K562 (cell line): ENCODE data around the gene SSTR5. TPM values are rescaled to one million over a fixed set of nuclear protein-coding genes. Genes with fewer than 3 reads are reported as not detected.

Source experiments
- ATAC-seq: fragments of 200-7000 bp; cut with Tn5 transposase; 3 replicates; pipeline ENCODE4 v1.9.1; 2020; ENCODE audit warnings: moderate library complexity
- BruUV-seq: library from RNA; stranded (reverse); fragments of 400-500 nt; replicated peaks from 2 replicates; lab custom pipeline; 2021; lab: Mats Ljungman, UMichigan
- CTCF ChIA-PET: fragments of 300-600 bp; formaldehyde crosslinking; extraction: SDS; loops from one replicate; lab custom pipeline; 2021; ENCODE audit warnings: low intra/inter-chr PET ratio; lab: Yijun Ruan, JAX
- POLR2A ChIA-PET: fragments of 300-600, 350-650 bp; sonication (Branson Sonifier 250); formaldehyde crosslinking; extraction: SDS; loops from one replicate; lab custom pipeline; 2021; ENCODE audit warnings: antibody characterized with exemption, inconsistent platforms; lab: Yijun Ruan, JAX
- DNase-seq, 4 experiments: peaks; one replicate each; pipeline versions ENCODE4 v3.0.0 to v3.0.0-alpha.2; 2011 to 2018; ENCODE audit warnings: low spot score in 3 of 4, mixed read lengths in 3 of 4; ENCODE audit errors: extremely low read depth in 1 of 4
- FAIRE-seq: peaks from 2 replicates; lab custom pipeline; 2011; peaks lifted over from hg19 to GRCh38; lab: Jason Lieb, UNC
- H2AFZ ChIP-seq: 2 replicates; pipeline ENCODE4 v1.6.0; 2011; ENCODE audit warnings: low read depth, low read length, control low read depth, inconsistent platforms
- H3K27ac ChIP-seq: fragments of 200-600 bp; 3 replicates; pipeline ENCODE4 v1.8.0; 2011; ENCODE audit warnings: low read depth, mild to moderate bottlenecking, control low read depth, inconsistent platforms, low read length, moderate library complexity, mixed read lengths; ENCODE audit errors: extremely low read depth
- H3K27me3 ChIP-seq, 2 experiments: fragments of 300-600 bp in 1 of 2; 2 replicates in 1 of 2; 3 replicates in 1 of 2; pipeline versions ENCODE4 v1.6.0 to v1.8.0; 2011; ENCODE audit warnings: inconsistent platforms in 2 of 2, low read length in 2 of 2, mild to moderate bottlenecking in 1 of 2, mixed read lengths in 1 of 2, moderate library complexity in 1 of 2; ENCODE audit not compliant: control insufficient read depth in 2 of 2, insufficient read depth in 2 of 2
- H3K36me3 ChIP-seq: fragments of 300-600 bp; 3 replicates; pipeline ENCODE4 v1.8.0; 2011; ENCODE audit warnings: mild to moderate bottlenecking, low read length, inconsistent platforms; ENCODE audit not compliant: control insufficient read depth, insufficient read depth
- H3K4me1 ChIP-seq, 2 experiments: fragments of 200-600 bp in 1 of 2; replicated peaks in 1 of 2; 2 replicates in 1 of 2; 3 replicates in 1 of 2; pipeline versions ENCODE4 v1.5.1 to v1.8.0; 2011; ENCODE audit warnings: inconsistent platforms in 2 of 2, low read length in 2 of 2, mild to moderate bottlenecking in 1 of 2, mixed read lengths in 1 of 2, moderate library complexity in 1 of 2; ENCODE audit not compliant: control insufficient read depth in 2 of 2, insufficient read depth in 2 of 2
- H3K4me2 ChIP-seq: 2 replicates; pipeline ENCODE4 v1.6.1; 2011; ENCODE audit warnings: low read length, control low read depth, inconsistent platforms, mixed read lengths; ENCODE audit not compliant: insufficient read depth
- H3K4me3 ChIP-seq: fragments of 200-600 bp; sonication (generic), shearing (Covaris generic); 2 replicates; pipeline ENCODE4 v1.5.1; 2016; ENCODE audit warnings: control low read depth, inconsistent platforms
- H3K79me2 ChIP-seq: fragments of 200-600 bp; 3 replicates; pipeline ENCODE4 v1.8.0; 2011; ENCODE audit warnings: low read length, inconsistent platforms; ENCODE audit not compliant: control insufficient read depth, insufficient read depth
- H3K9ac ChIP-seq, 2 experiments: 2 replicates each; pipeline versions ENCODE4 v1.6.0 to v1.6.1; 2011; ENCODE audit warnings: low read depth in 2 of 2, low read length in 2 of 2, control low read depth in 1 of 2, inconsistent platforms in 1 of 2, mild to moderate bottlenecking in 1 of 2, mixed read lengths in 1 of 2; ENCODE audit not compliant: insufficient read depth in 1 of 2
- H3K9me1 ChIP-seq: one replicate; pipeline ENCODE4 v1.6.0; 2011; ENCODE audit warnings: inconsistent platforms, mild to moderate bottlenecking, low read length, moderate library complexity; ENCODE audit not compliant: control insufficient read depth, insufficient read depth
- H3K9me3 ChIP-seq: replicated peaks from 2 replicates; pipeline ENCODE4 v1.5.1; 2011; ENCODE audit warnings: low read depth, low read length, inconsistent platforms; ENCODE audit not compliant: control insufficient read depth, insufficient read depth
- H4K20me1 ChIP-seq: replicated peaks from 2 replicates; pipeline ENCODE4 v1.6.1; 2011; ENCODE audit warnings: low read length, inconsistent platforms, mixed read lengths; ENCODE audit not compliant: control insufficient read depth, insufficient read depth
- DNMT1 ChIP-seq: fragments of 450-650 bp; IDR thresholded peaks from 2 replicates; pipeline ENCODE4 v1.6.1; 2016; ENCODE audit warnings: antibody characterized with exemption, mild to moderate bottlenecking
- EGR1 ChIP-seq: fragments of 450-650 bp; conservative IDR thresholded peaks from 2 replicates; pipeline ENCODE4 v1.6.1; 2017; ENCODE audit warnings: mild to moderate bottlenecking
- PML ChIP-seq: IDR thresholded peaks from 2 replicates; pipeline ENCODE4 v1.6.1; 2012; ENCODE audit warnings: low read length, inconsistent platforms
- UBTF ChIP-seq, 2 experiments: IDR thresholded peaks; 2 replicates each; pipeline ENCODE4 v1.6.1; 2012; ENCODE audit warnings: improper control_type of control experiment in 2 of 2, low read depth in 2 of 2, low read length in 2 of 2, borderline replicate concordance in 1 of 2
- WGBS: fragments of 100-300 bp; shearing (Covaris generic); methylation state at CpG from one replicate; pipeline ENCODE4 v1.1.6; 2016; ENCODE audit warnings: low coverage, mixed read lengths; ENCODE audit not compliant: insufficient coverage; ENCODE audit errors: missing lambda C conversion rate; 5-methylcytosine and 5-hydroxymethylcytosine counted together
- in situ Hi-C: fragments of 300-500 bp; cut with MboI; formaldehyde crosslinking; loops from 4 replicates; pipeline ENCODE4 v1.15.0; 2018; ENCODE audit warnings: inconsistent platforms, mixed read lengths
- intact Hi-C: fragments of 100-400 bp; cut with micrococcal nuclease; formaldehyde crosslinking; loops from 2 replicates; pipeline ENCODE4 v1.14.2; 2022
- polyA plus RNA-seq, 8 experiments: library from polyadenylated mRNA; depleted of rRNA in 4 of 8; stranded (reverse) in 5 of 8; unstranded in 3 of 8; fragments of >200 nt; fragmentation: Nextera tagmentation in 2 of 8; fragmentation: Illumina TruSeq in 1 of 8; extraction: Ambion mirVana in 2 of 8; extraction: Trizol in 1 of 8; gene quantifications; 2 replicates each; pipeline versions ENCODE4 v1.2.1 to v1.2.3, GENCODE V29; 2011 to 2014; ENCODE audit warnings: inconsistent platforms in 1 of 8, missing spikeins in 1 of 8
- total RNA-seq, 7 experiments: library from RNA; depleted of rRNA in 6 of 7; stranded (reverse); fragments of >200 nt in 6 of 7; fragmentation: Illumina TruSeq in 2 of 7; extraction: Trizol in 2 of 7; gene quantifications; 2 replicates each; pipeline versions ENCODE4 v1.2.1 to v1.2.3, GENCODE V29; 2011 to 2021; ENCODE audit warnings: low replicate concordance in 1 of 7

Gene SSTR5
- total and polyA plus RNA-seq, 9 of the 15 experiments (the other 6 are each of a cell fraction or from before 2014, with no cell fraction given), result not detected

- no peak; the same call in 2 of the 3 replicates for ATAC-seq
- 1% methylated on average over 9 of the region's 15 CpGs for WGBS
- no peaks in the 10 kb centered on the region for H3K79me2 ChIP-seq
- ChIA-PET POLR2A (interaction anchor here (0.6 kb wide), 1 partner anchor 173 kb away, joined by 4 read pairs; no protein-coding TSS in a partner anchor), CTCF (no interaction called here)
- H3K27ac ChIP-seq, result no peak overlapping the region
- H3K4me1 ChIP-seq, result peaks cover 0 to 28% of the 10 kb centered on the region in 2 experiments; a peak in 2 of 5 replicates
- H4K20me1 ChIP-seq, result peaks cover 26% of the 10 kb centered on the region
- intact Hi-C loops, result no loop called here
- TF ChIP-seq DNMT1 (no peak), EGR1 (peak; percentile 48; the same call in 1 of the 2 replicates)
- TF ChIP-seq, all 486 proteins: peak for 1
- peaks cover 40 to 86% of the 10 kb centered on the region in 2 experiments; a peak in 4 of 5 replicates for H3K27me3 ChIP-seq
- H2AFZ ChIP-seq, result no peak overlapping the region
- H3K4me3 ChIP-seq, result no peak overlapping the region
- in situ Hi-C loops, result no loop called here
- DNase-seq, result no peak
- no peak overlapping the region for H3K4me2 ChIP-seq
- FAIRE-seq, result no peak
- no peaks in the 10 kb centered on the region for H3K9me1 ChIP-seq
- no peak overlapping the region for H3K9ac ChIP-seq
- BruUV-seq, result no TSS peak
- no peaks in the 10 kb centered on the region for H3K36me3 ChIP-seq
- no peaks in the 10 kb centered on the region for H3K9me3 ChIP-seq
Observed at GRCh38 chr16:1028056-1028455, 44.5 kb upstream of the SSTR5 start.

- peaks cover 0 to 28% of the 10 kb centered on the region in 2 experiments; a peak in 2 of 5 replicates for H3K4me1 ChIP-seq
- peaks cover 20% of the 10 kb centered on the region for H4K20me1 ChIP-seq
- no TSS peak for BruUV-seq
- no peaks in the 10 kb centered on the region for H3K79me2 ChIP-seq
- no peak overlapping the region for H3K27ac ChIP-seq
- ATAC-seq, result no peak
- POLR2A ChIA-PET, result interaction anchor here (0.6 kb wide), 1 partner anchor 173 kb away, joined by 4 read pairs; no protein-coding TSS in a partner anchor
- no peak overlapping the region for H3K4me3 ChIP-seq
- DNase-seq, result no peak
- no peaks in the 10 kb centered on the region for H3K9me1 ChIP-seq
- WGBS, result 4% methylated on average over 34 of the region's 39 CpGs
- TF ChIP-seq PML (no peak), UBTF (IDR thresholded peaks at IDR 0.05; ENCODE audit: borderline replicate concordance in 1 of 2, low read depth in 2 of 2, low read length in 2 of 2) (0 out of 4 replicates have a peak, but pooled peaks of 1 of the 2 experiments have one; percentile 23)
- intact Hi-C loops, result no loop called here
- no peaks in the 10 kb centered on the region for H3K36me3 ChIP-seq
- in situ Hi-C loops, result no loop called here
- no peak overlapping the region for H2AFZ ChIP-seq
- CTCF ChIA-PET, result no interaction called here
- no peaks in the 10 kb centered on the region for H3K9me3 ChIP-seq
- H3K27me3 ChIP-seq, result peaks cover 33 to 80% of the 10 kb centered on the region in 2 experiments; a peak in 4 of 5 replicates
- H3K9ac ChIP-seq, result no peak overlapping the region
- FAIRE-seq, result no peak
- H3K4me2 ChIP-seq, result no peak overlapping the region
Observed at GRCh38 chr16:1028524-1029258, 43.9 kb upstream of the SSTR5 start.
